ENCODE data around the gene ZNF22. TPM values are rescaled to one million over a fixed set of nuclear protein-coding genes. Genes with fewer than 3 reads are reported as not detected.

ZNF22 gene
- polyA plus RNA-seq, 1 donor (not counting 4 experiments of a cell fraction or from before 2014, with no cell fraction given) = 9.4 TPM

DNA sequence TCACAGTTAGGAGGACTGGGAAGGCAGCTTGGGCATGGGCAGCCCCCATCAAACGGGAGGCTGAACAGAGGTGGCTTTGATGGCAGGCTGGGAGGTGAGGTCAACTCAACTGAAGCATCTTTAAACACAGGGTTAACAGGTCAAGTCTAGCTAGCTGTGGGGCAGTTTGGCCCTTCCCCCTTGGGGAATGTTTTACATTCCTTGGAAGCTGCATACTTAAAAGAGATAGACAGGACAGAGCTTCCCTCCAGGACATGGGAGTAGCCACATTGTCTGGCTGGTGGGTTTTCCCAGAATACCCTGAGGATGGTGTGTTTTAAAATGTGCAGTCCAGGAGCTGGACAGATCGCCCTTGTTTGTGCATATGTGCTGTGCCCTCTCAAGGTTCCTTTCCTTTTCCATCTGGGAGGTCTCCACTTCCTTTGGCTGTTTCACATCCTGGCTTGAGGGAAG, 47.9 kb upstream of the ZNF22 start:
- H3K4me2 ChIP-seq (ENCODE audit: control insufficient read depth, extremely low read depth, insufficient read depth, low read depth, low read length) = no peak overlapping the region
- no peaks in the 10 kb centered on the region for H3K27me3 ChIP-seq (ENCODE audit: control insufficient read depth, extremely low read depth, insufficient read depth, low read length)
- no peak overlapping the region for H3K27ac ChIP-seq (ENCODE audit: control insufficient read depth, insufficient read depth, low read length)
- no peak overlapping the region for H3K4me3 ChIP-seq (ENCODE audit: control insufficient read depth in 2 of 3, extremely low read depth in 1 of 3, insufficient read depth in 2 of 3, low read depth in 1 of 3, low read length in 3 of 3)
- H4K20me1 ChIP-seq (ENCODE audit: control insufficient read depth, extremely low read depth, insufficient read depth, low read length) = no peaks in the 10 kb centered on the region
- no peak overlapping the region for H3K9ac ChIP-seq (ENCODE audit: control insufficient read depth, extremely low read depth, insufficient read depth, low read length)
- FAIRE-seq (no peak), DNase-seq (ENCODE audit: low read depth, low spot score) (no peak)
- no peak overlapping the region for H2AFZ ChIP-seq (ENCODE audit: control insufficient read depth, low read length)
- TF ChIP-seq, protein P1, sequence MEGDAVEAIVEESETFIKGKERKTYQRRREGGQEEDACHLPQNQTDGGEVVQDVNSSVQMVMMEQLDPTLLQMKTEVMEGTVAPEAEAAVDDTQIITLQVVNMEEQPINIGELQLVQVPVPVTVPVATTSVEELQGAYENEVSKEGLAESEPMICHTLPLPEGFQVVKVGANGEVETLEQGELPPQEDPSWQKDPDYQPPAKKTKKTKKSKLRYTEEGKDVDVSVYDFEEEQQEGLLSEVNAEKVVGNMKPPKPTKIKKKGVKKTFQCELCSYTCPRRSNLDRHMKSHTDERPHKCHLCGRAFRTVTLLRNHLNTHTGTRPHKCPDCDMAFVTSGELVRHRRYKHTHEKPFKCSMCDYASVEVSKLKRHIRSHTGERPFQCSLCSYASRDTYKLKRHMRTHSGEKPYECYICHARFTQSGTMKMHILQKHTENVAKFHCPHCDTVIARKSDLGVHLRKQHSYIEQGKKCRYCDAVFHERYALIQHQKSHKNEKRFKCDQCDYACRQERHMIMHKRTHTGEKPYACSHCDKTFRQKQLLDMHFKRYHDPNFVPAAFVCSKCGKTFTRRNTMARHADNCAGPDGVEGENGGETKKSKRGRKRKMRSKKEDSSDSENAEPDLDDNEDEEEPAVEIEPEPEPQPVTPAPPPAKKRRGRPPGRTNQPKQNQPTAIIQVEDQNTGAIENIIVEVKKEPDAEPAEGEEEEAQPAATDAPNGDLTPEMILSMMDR (optimal IDR thresholded peaks at IDR 0.05 in 1 of 3, IDR thresholded peaks at IDR 0.05 in 1 of 3, conservative IDR thresholded peaks at IDR 0.05 in 1 of 3; ENCODE audit: extremely low read depth in 1 of 3, insufficient read depth in 2 of 3, low read length in 3 of 3) = no peak
- TF ChIP-seq EZH2 (IDR thresholded peaks at IDR 0.05; ENCODE audit: low read length) = no peak
- dilution Hi-C loops (cut with MboI; ENCODE audit: extremely low pct_ligation_motif_present, low sequenced_read_pairs) = no loop called here
- H3K36me3 ChIP-seq (ENCODE audit: control insufficient read depth in 2 of 2, extremely low read depth in 1 of 2, insufficient read depth in 2 of 2, low read length in 2 of 2) = peaks cover 0 to 2% of the 10 kb centered on the region in 2 experiments
- no peaks in the 10 kb centered on the region for H3K9me1 ChIP-seq (ENCODE audit: control insufficient read depth, extremely low read depth, insufficient read depth, low read length)
- no peaks in the 10 kb centered on the region for H3K79me2 ChIP-seq (ENCODE audit: control insufficient read depth, insufficient read depth, low read length)
- no peaks in the 10 kb centered on the region for H3K4me1 ChIP-seq (ENCODE audit: control insufficient read depth, extremely low read depth, insufficient read depth, low read length)
- no peaks in the 10 kb centered on the region for H3K9me3 ChIP-seq (ENCODE audit: control insufficient read depth, low read depth, low read length)

DNA sequence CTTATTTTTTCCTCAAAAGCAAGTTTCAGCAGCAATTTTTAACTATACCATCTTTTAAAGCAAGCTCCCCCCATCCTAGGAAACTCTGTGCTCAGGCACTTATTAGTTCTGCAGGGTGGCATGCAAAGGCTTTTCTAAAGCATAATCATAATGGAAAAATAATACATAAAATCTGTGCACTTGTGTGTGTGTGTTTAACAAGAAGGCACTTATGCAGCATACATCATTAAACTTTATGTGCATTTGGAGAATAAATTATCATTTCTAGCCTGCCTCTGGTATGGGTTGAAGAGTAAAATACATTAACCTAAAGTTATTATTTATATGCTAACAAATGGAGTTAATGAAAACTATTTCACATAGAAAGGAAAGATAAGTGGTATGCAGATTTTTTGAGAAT, 46.7 kb upstream of the ZNF22 start:
- no peak overlapping the region for H3K9ac ChIP-seq (ENCODE audit: control insufficient read depth, extremely low read depth, insufficient read depth, low read length)
- dilution Hi-C loops (cut with MboI; ENCODE audit: extremely low pct_ligation_motif_present, low sequenced_read_pairs) = no loop called here
- H3K9me1 ChIP-seq (ENCODE audit: control insufficient read depth, extremely low read depth, insufficient read depth, low read length) = no peaks in the 10 kb centered on the region
- H3K27me3 ChIP-seq (ENCODE audit: control insufficient read depth, extremely low read depth, insufficient read depth, low read length) = no peaks in the 10 kb centered on the region
- H3K9me3 ChIP-seq (ENCODE audit: control insufficient read depth, low read depth, low read length) = no peaks in the 10 kb centered on the region
- FAIRE-seq (no peak), DNase-seq (ENCODE audit: low read depth, low spot score) (no peak)
- H2AFZ ChIP-seq (ENCODE audit: control insufficient read depth, low read length) = no peak overlapping the region
- no peak overlapping the region for H3K4me2 ChIP-seq (ENCODE audit: control insufficient read depth, extremely low read depth, insufficient read depth, low read depth, low read length)
- peaks cover 0 to 2% of the 10 kb centered on the region in 2 experiments for H3K36me3 ChIP-seq (ENCODE audit: control insufficient read depth in 2 of 2, extremely low read depth in 1 of 2, insufficient read depth in 2 of 2, low read length in 2 of 2)
- no peaks in the 10 kb centered on the region for H3K79me2 ChIP-seq (ENCODE audit: control insufficient read depth, insufficient read depth, low read length)
- no peak for TF ChIP-seq EZH2 (IDR thresholded peaks at IDR 0.05; ENCODE audit: low read length)
- TF ChIP-seq, protein P1 (optimal IDR thresholded peaks at IDR 0.05 in 1 of 3, IDR thresholded peaks at IDR 0.05 in 1 of 3, conservative IDR thresholded peaks at IDR 0.05 in 1 of 3; ENCODE audit: extremely low read depth in 1 of 3, insufficient read depth in 2 of 3, low read length in 3 of 3) = no peak
- no peak overlapping the region for H3K27ac ChIP-seq (ENCODE audit: control insufficient read depth, insufficient read depth, low read length)
- H3K4me1 ChIP-seq (ENCODE audit: control insufficient read depth, extremely low read depth, insufficient read depth, low read length) = peaks cover 12% of the 10 kb centered on the region
- H4K20me1 ChIP-seq (ENCODE audit: control insufficient read depth, extremely low read depth, insufficient read depth, low read length) = no peaks in the 10 kb centered on the region
- no peak overlapping the region for H3K4me3 ChIP-seq (ENCODE audit: control insufficient read depth in 2 of 3, extremely low read depth in 1 of 3, insufficient read depth in 2 of 3, low read depth in 1 of 3, low read length in 3 of 3)
